Loucy (cell line): ENCODE data around the gene CHSY3.

ENCODE experiments used
- CTCF ChIP-seq: fragments of 200-600 bp; sonication (generic); conservative IDR thresholded peaks from 2 replicates; pipeline ENCODE4 v1.5.1; 2014; ENCODE audit warnings: mild to moderate bottlenecking, antibody characterized with exemption, low read length
- EZH2phosphoT487 ChIP-seq: fragments of 200-600 bp; IDR thresholded peaks from 2 replicates; pipeline ENCODE4 v1.6.1; 2018; ENCODE audit warnings: antibody characterized with exemption, mild to moderate bottlenecking, moderate library complexity, borderline replicate concordance

DNA sequence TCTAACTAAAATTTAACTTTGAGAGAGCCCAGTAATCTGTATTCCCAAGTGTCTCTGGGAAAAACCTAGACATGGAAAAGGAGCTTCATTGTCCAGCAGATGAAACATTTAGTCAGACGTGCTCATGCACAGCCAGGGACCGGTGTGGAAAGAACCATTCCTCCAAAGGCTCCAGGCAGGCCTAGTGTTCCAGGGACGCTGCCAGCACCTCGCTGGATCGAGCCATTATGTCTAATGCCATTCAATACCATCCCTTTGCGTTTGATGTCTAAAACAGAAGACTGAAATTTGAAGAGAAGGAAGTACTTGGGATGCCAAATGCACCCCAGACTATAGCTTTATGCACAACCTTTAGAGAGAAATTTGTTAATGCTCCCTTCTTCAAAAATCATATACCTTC, 1.4 kb upstream of the CHSY3 start:
- TF ChIP-seq CTCF (no peak), EZH2phosphoT487 (no peak)
